ENCODE measurements around the gene OS9.
A peak's percentile ranks its signal among the peaks of the same experiment; 100 is the strongest.

Gene OS9

DNA sequence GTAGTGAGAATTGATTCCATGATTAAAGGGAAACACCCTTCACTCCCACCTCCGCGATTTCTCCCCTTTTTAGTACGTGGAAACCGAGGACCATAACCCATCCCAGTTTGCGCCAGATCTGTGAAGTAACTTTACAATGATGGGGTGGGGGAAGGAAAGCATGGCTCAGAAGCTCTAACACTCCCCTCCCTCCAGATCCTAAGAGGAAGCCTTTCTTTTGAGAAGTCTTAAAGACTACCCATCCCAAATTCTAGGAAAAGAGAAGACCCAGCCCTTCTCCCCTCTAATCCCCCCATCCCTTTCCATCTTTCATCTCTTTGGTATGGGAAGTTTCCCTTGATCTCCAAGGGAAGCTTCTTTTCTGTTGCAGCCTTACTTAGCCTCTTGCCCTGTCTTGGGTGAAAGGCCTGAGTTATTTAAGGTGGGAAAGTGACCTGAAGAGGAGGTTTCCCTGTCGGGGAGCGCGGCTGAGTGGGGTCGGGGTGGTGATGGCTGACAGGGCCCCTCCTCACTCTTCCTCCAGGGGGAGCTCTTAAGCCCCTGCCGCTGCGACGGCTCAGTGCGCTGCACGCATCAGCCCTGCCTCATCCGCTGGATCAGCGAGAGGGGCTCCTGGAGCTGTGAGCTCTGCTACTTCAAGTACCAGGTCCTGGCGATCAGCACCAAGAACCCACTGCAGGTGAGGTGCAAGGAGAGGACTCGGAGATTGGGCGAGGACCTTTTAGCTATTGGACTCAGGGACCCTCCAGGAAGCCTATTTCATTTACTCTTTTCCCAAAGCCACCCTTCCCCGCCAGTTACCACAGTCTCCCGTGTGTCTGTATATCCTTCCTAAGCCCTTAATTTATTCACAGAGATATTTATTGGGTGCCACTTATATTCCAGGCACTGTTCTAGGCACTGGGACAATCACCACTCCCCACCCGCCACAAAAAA, 62.7 kb downstream of the OS9 start:
- no peak for DNase-seq (ENCODE audit: extremely low read depth, low read depth)
- TF ChIP-seq, protein P1, sequence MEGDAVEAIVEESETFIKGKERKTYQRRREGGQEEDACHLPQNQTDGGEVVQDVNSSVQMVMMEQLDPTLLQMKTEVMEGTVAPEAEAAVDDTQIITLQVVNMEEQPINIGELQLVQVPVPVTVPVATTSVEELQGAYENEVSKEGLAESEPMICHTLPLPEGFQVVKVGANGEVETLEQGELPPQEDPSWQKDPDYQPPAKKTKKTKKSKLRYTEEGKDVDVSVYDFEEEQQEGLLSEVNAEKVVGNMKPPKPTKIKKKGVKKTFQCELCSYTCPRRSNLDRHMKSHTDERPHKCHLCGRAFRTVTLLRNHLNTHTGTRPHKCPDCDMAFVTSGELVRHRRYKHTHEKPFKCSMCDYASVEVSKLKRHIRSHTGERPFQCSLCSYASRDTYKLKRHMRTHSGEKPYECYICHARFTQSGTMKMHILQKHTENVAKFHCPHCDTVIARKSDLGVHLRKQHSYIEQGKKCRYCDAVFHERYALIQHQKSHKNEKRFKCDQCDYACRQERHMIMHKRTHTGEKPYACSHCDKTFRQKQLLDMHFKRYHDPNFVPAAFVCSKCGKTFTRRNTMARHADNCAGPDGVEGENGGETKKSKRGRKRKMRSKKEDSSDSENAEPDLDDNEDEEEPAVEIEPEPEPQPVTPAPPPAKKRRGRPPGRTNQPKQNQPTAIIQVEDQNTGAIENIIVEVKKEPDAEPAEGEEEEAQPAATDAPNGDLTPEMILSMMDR (IDR thresholded peaks at IDR 0.05; ENCODE audit: low read depth, low read length, missing control alignments): peak; percentile 61
- H3K4me3 ChIP-seq (replicated peaks; ENCODE audit: low read depth, low read length): no peak overlapping the region; the same call in 1 of the 2 replicates

DNA sequence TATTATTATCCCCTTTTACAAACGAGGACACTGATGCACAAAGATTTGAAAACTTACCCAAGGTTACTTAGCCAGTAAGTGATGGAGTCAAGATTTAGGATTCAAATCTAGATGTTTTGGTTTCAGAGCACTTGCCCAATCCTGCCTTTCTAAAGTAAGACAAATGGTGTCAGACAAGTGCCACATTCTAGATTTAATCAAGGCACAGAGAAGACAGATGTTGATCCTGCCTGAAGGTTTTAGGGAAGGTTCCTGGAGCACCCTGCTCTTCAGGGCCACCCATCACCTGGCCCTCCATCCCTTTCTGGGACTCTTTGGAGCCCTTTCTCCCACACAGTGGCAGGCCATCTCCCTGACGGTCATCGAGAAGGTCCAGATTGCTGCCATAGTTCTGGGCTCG, 63.8 kb downstream of the OS9 start:
- no peak for DNase-seq (ENCODE audit: extremely low read depth, low read depth)
- no peak overlapping the region for H3K4me3 ChIP-seq (replicated peaks; ENCODE audit: low read depth, low read length)
- TF ChIP-seq, protein P1 (IDR thresholded peaks at IDR 0.05; ENCODE audit: low read depth, low read length, missing control alignments): no peak

- DNase-seq (ENCODE audit: extremely low read depth, low read depth): no peak
- TF ChIP-seq, protein P1 (IDR thresholded peaks at IDR 0.05; ENCODE audit: low read depth, low read length, missing control alignments): no peak
- no peak overlapping the region for H3K4me3 ChIP-seq (replicated peaks; ENCODE audit: low read depth, low read length)
Measured at GRCh38 chr12:57758552-57759359, 64.8 kb downstream of the OS9 start.

DNA sequence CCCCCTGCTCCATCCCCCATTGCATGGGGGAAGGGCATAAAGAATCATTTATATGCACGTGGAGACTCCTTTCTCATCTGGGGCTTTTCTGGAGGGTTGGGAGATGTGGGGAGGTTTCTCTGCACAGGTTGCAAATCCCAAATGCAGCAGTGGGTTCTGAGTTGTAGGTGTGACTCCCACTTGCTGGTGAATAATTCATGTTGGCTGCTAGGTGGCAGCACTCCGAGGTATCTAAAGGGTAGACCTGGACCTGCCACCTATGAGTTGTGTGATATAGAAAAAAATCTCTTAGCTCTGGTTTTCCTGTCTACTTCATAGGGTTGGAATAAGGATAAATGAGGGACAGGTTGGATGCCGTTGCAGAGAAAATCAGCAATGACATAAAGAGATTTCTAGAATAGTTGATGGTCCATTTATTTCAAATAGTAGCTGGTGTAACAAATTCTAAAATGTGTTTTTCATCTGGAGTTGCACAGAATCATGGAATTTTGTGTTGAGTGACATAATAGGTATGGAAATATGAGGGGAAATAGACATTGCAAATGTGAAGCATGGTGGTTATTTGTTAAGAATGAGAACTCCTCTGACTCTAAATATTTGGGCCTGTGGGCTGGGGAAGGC, 65.5 kb downstream of the OS9 start:
- TF ChIP-seq, protein P1 (IDR thresholded peaks at IDR 0.05; ENCODE audit: low read depth, low read length, missing control alignments): peak; percentile 42
- no peak for DNase-seq (ENCODE audit: extremely low read depth, low read depth)
- H3K4me3 ChIP-seq (replicated peaks; ENCODE audit: low read depth, low read length): no peak overlapping the region

DNA sequence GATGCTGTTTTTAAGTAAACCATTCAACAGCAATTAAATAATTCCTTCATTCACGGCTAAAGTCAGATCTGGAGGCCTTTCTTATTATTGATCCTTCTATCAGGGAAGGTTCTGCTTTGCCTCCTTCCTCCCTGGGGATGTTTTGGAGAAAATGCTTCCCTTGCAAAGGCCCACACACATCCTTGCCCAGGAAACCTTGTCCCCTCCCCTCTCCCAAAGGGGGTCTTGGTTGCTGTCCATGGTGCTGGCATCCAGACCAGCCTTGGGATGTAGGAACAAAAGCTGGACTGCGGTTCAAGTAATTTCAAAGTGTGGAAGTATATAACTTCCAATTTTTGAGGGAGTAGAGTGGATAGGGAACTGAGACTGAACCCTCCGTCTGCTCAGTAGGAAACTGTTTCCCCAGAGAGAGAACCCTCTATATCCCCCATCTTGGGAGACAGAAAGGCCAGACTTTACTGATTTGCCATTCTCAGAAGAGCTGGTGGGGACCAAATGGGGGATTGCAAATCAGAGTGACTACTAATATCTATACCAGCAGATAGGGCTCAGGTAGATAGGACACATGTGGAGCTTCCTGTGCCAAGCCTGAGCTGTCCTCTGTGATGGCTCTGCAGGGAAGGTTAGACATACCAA, 66.5 kb downstream of the OS9 start:
- no peak overlapping the region for H3K4me3 ChIP-seq (replicated peaks; ENCODE audit: low read depth, low read length)
- TF ChIP-seq, protein P1 (IDR thresholded peaks at IDR 0.05; ENCODE audit: low read depth, low read length, missing control alignments): no peak
- DNase-seq (ENCODE audit: extremely low read depth, low read depth): no peak

DNA sequence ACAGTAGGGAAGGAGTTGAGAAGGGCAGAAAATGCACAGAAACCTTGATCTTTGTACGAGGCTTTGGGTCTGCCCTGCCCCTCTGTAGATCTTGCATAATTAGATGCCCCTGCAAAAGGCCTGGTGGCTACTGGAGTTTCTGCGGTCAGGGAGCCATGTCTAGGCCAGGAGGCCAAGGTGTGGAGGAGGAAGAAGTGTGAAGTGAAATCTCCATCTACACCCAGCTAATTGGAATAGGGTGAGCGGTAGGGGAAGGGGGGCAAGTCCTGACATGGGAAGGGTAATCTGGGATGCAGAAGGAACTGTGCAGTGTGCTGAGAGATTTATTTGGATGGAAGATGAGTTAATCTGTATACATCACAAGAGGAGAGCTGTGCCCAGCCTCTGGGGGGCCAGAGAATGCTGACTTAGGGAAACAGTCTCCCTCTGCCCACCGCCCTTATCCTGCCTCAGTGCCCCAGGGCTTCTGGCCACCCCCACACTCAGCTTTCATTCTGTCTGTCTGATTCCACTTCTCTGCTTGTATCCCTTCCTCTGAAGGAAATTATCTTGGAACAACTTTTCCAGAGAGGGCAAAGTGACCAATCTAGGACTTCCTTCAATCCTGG, 67.6 kb downstream of the OS9 start:
- H3K4me3 ChIP-seq (replicated peaks; ENCODE audit: low read depth, low read length): no peak overlapping the region
- TF ChIP-seq, protein P1 (IDR thresholded peaks at IDR 0.05; ENCODE audit: low read depth, low read length, missing control alignments): no peak
- no peak for DNase-seq (ENCODE audit: extremely low read depth, low read depth)

Data from HFF-Myc (cell line).